Measurements from ENCODE around the gene ISYNA1. TPM values are rescaled to one million over a fixed set of nuclear protein-coding genes. Genes with fewer than 3 reads are reported as not detected.
A peak's percentile ranks its signal among the peaks of the same experiment; 100 is the strongest.
"Not testable (repeated sequence)": the region's sequence is repeated elsewhere in the genome, so short reads cannot be mapped to it uniquely, and the experiment has no call there.

The ISYNA1 gene
- total RNA-seq, 2 experiments from 2014 or later, result 26.7 to 33.5 TPM

GRCh38 chr19:18414504-18415177 lies 23.3 kb downstream of the ISYNA1 start:
- Mint-ChIP-seq H3K27me3 (ENCODE audit: low read depth) (peaks cover 5% of the 10 kb centered on the region), H3K9me3 (ENCODE audit: insufficient read depth) (no peaks in the 10 kb centered on the region), H3K4me1 (ENCODE audit: low read depth) (peaks cover 59% of the 10 kb centered on the region), H3K36me3 (ENCODE audit: low read depth) (no peaks in the 10 kb centered on the region), H3K27ac (peak overlapping the region; percentile 86), H3K4me3 (peak overlapping the region; percentile 40)
- CTCF ChIA-PET, result interaction anchor here (0.6 to 9.3 kb wide), 12 partner anchors 17 to 711 kb away, joined by 3 to 122 read pairs (median 3); partner anchors contain the start of genes GDF15, JUND and MPV17L2
- peak; percentile 74 for DNase-seq
- POLR2A ChIA-PET, result interaction anchor here (0.8 to 6.9 kb wide), 6 partner anchors 9 to 505 kb away, joined by 3 to 50 read pairs (median 3); partner anchors contain the start of genes DDX49 and JUND
- ATAC-seq, result peak; percentile 4

- no peak overlapping the region for H3K27ac Mint-ChIP-seq
- POLR2A ChIA-PET, result interaction anchor here (1.1 to 6.9 kb wide), 4 partner anchors 20 to 133 kb away, joined by 3 to 50 read pairs (median 3); partner anchors contain the start of gene JUND
- ATAC-seq, result no peak
- CTCF ChIA-PET, result interaction anchor here (0.7 to 9.3 kb wide), 9 partner anchors 11 to 220 kb away, joined by 3 to 122 read pairs (median 7); partner anchors contain the start of genes GDF15, JUND, MPV17L2 and RAB3A
- peaks cover 5% of the 10 kb centered on the region for H3K27me3 Mint-ChIP-seq (ENCODE audit: low read depth)
- H3K36me3 Mint-ChIP-seq (ENCODE audit: low read depth), result no peaks in the 10 kb centered on the region
- H3K9me3 Mint-ChIP-seq (ENCODE audit: insufficient read depth), result no peaks in the 10 kb centered on the region
- no peak overlapping the region for H3K4me3 Mint-ChIP-seq
- H3K4me1 Mint-ChIP-seq (ENCODE audit: low read depth), result peaks cover 46% of the 10 kb centered on the region
- DNase-seq, result no peak
These were observed 25.2 kb downstream of the ISYNA1 start for GRCh38 chr19:18412610-18413239.

- Mint-ChIP-seq H3K36me3 (ENCODE audit: low read depth) (no peaks in the 10 kb centered on the region), H3K4me1 (ENCODE audit: low read depth) (peaks cover 9% of the 10 kb centered on the region), H3K4me3 (no peak overlapping the region), H3K27me3 (ENCODE audit: low read depth) (peaks cover 5% of the 10 kb centered on the region), H3K27ac (no peak overlapping the region), H3K9me3 (ENCODE audit: insufficient read depth) (no peaks in the 10 kb centered on the region)
- DNase-seq, result peak; percentile 51
- peak; percentile 34 for ATAC-seq
- ChIA-PET POLR2A (no interaction called here), CTCF (no interaction called here)
These were observed 29.9 kb downstream of the ISYNA1 start for GRCh38 chr19:18408053-18408476.

- peaks cover 3% of the 10 kb centered on the region for H3K27me3 Mint-ChIP-seq (ENCODE audit: low read depth)
- CTCF ChIA-PET, result interaction anchor here (2.4 kb wide), 1 partner anchor 18 kb away, joined by 14 read pairs; no protein-coding TSS in a partner anchor
- no peak overlapping the region for H3K4me3 Mint-ChIP-seq
- peaks cover 11% of the 10 kb centered on the region for H3K4me1 Mint-ChIP-seq (ENCODE audit: low read depth)
- H3K36me3 Mint-ChIP-seq (ENCODE audit: low read depth), result no peaks in the 10 kb centered on the region
- no peak overlapping the region for H3K27ac Mint-ChIP-seq
- H3K9me3 Mint-ChIP-seq (ENCODE audit: insufficient read depth), result no peaks in the 10 kb centered on the region
- POLR2A ChIA-PET, result no interaction called here
- DNase-seq (no peak), ATAC-seq (no peak)
These were observed 31.2 kb downstream of the ISYNA1 start for GRCh38 chr19:18406749-18407148.

- not testable (repeated sequence) for H3K4me3 Mint-ChIP-seq; H3K27me3 Mint-ChIP-seq (ENCODE audit: low read depth)
- CTCF ChIA-PET, result interaction anchor here (2.4 kb wide), 1 partner anchor 17 kb away, joined by 14 read pairs; no protein-coding TSS in a partner anchor
These were observed 32.2 kb downstream of the ISYNA1 start for GRCh38 chr19:18405754-18406153.

GRCh38 chr19:18402455-18403248 lies 35.3 kb downstream of the ISYNA1 start:
- H3K27ac Mint-ChIP-seq; DNase-seq; ATAC-seq; POLR2A ChIA-PET; H3K36me3 Mint-ChIP-seq (ENCODE audit: low read depth); H3K9me3 Mint-ChIP-seq (ENCODE audit: insufficient read depth); H3K27me3 Mint-ChIP-seq (ENCODE audit: low read depth); H3K4me3 Mint-ChIP-seq: not testable (repeated sequence)
- H3K4me1 Mint-ChIP-seq (ENCODE audit: low read depth), result peaks cover 22% of the 10 kb centered on the region
- CTCF ChIA-PET, result interaction anchor here (1.1 to 1.3 kb wide), 3 partner anchors 74 to 124 kb away, joined by 3 to 4 read pairs (median 3); no protein-coding TSS in a partner anchor

More at GRCh38 chr19:18405754-18406153, 32.2 kb downstream of the ISYNA1 start:
- H3K27ac Mint-ChIP-seq; H3K36me3 Mint-ChIP-seq (ENCODE audit: low read depth); ATAC-seq; POLR2A ChIA-PET; H3K9me3 Mint-ChIP-seq (ENCODE audit: insufficient read depth); DNase-seq: not testable (repeated sequence)
- peaks cover 20% of the 10 kb centered on the region for H3K4me1 Mint-ChIP-seq (ENCODE audit: low read depth)

GRCh38 chr19:18401580-18402112 lies 36.3 kb downstream of the ISYNA1 start:
- ATAC-seq (no peak), DNase-seq (no peak)
- ChIA-PET POLR2A (no interaction called here), CTCF (interaction anchor here (0.7 to 2.6 kb wide), 6 partner anchors 9 to 123 kb away, joined by 3 to 13 read pairs (median 3); no protein-coding TSS in a partner anchor)
- H3K36me3 Mint-ChIP-seq (ENCODE audit: low read depth), result no peaks in the 10 kb centered on the region
- H3K4me1 Mint-ChIP-seq (ENCODE audit: low read depth), result peaks cover 26% of the 10 kb centered on the region
- H3K4me3 Mint-ChIP-seq, result no peak overlapping the region
- peak overlapping the region; percentile 73 for H3K27ac Mint-ChIP-seq
- H3K27me3 Mint-ChIP-seq (ENCODE audit: low read depth), result peaks cover 11% of the 10 kb centered on the region
- no peaks in the 10 kb centered on the region for H3K9me3 Mint-ChIP-seq (ENCODE audit: insufficient read depth)

- ATAC-seq (no peak), DNase-seq (no peak)
- H3K4me1 Mint-ChIP-seq (ENCODE audit: low read depth), result peaks cover 26% of the 10 kb centered on the region
- peaks cover 14% of the 10 kb centered on the region for H3K27me3 Mint-ChIP-seq (ENCODE audit: low read depth)
- no peak overlapping the region for H3K4me3 Mint-ChIP-seq
- no peak overlapping the region for H3K27ac Mint-ChIP-seq
- no peaks in the 10 kb centered on the region for H3K36me3 Mint-ChIP-seq (ENCODE audit: low read depth)
- POLR2A ChIA-PET, result no interaction called here
- CTCF ChIA-PET, result interaction anchor here (1.0 to 2.4 kb wide), 2 partner anchors 11 to 12 kb away, joined by 4 to 18 read pairs; no protein-coding TSS in a partner anchor
- no peaks in the 10 kb centered on the region for H3K9me3 Mint-ChIP-seq (ENCODE audit: insufficient read depth)
These were observed 38.9 kb downstream of the ISYNA1 start for GRCh38 chr19:18399008-18399407.

GRCh38 chr19:18397242-18398202 lies 40.4 kb downstream of the ISYNA1 start, which contains the start of gene LRRC25:
TSS of gene LRRC25 (minus strand) at chr19:18397622. CDS start at chr19:18396963, 659 bp downstream.
- ChIA-PET CTCF (interaction anchor here (0.6 to 2.4 kb wide), 2 partner anchors 9 to 18 kb away, joined by 3 to 18 read pairs; no protein-coding TSS in a partner anchor), POLR2A (no interaction called here)
- Mint-ChIP-seq H3K36me3 (ENCODE audit: low read depth) (no peaks in the 10 kb centered on the region), H3K27ac (no peak within 1 kb of the TSS), H3K4me3 (peak within 1 kb of the TSS; percentile 12), H3K9me3 (ENCODE audit: insufficient read depth) (no peaks in the 10 kb centered on the region), H3K27me3 (ENCODE audit: low read depth) (peaks cover 16% of the 10 kb centered on the region), H3K4me1 (ENCODE audit: low read depth) (peaks cover 23% of the 10 kb centered on the region)
- ATAC-seq (peak; percentile 67), DNase-seq (peak; percentile 46)

- Mint-ChIP-seq H3K4me3 (no peak overlapping the region), H3K4me1 (ENCODE audit: low read depth) (peaks cover 23% of the 10 kb centered on the region)
- ATAC-seq, result no peak
These were observed 41.3 kb downstream of the ISYNA1 start for GRCh38 chr19:18396471-18397241.

More at GRCh38 chr19:18396471-18397241, 41.3 kb downstream of the ISYNA1 start:
- Mint-ChIP-seq H3K9me3 (ENCODE audit: insufficient read depth) (no peaks in the 10 kb centered on the region), H3K27ac (no peak overlapping the region), H3K27me3 (ENCODE audit: low read depth) (peaks cover 19% of the 10 kb centered on the region), H3K36me3 (ENCODE audit: low read depth) (no peaks in the 10 kb centered on the region)
- CTCF ChIA-PET, result interaction anchor here (0.9 to 2.4 kb wide), 3 partner anchors 8 to 141 kb away, joined by 3 to 18 read pairs (median 6); a partner anchor contains a TSS
- POLR2A ChIA-PET, result no interaction called here
- no peak for DNase-seq
